Keratinocyte (primary cell): ENCODE results near the gene ADCY5.

Experiments
- CTCF ChIP-seq, 3 experiments: IDR thresholded peaks in 1 of 3; conservative IDR thresholded peaks in 1 of 3; optimal IDR thresholded peaks in 1 of 3; 2 replicates in 2 of 3; 3 replicates in 1 of 3; pipeline versions ENCODE3 to v1.5.1; 2011; ENCODE audit warnings: low read length in 3 of 3, mild to moderate bottlenecking in 3 of 3, moderate library complexity in 2 of 3, control low read depth in 1 of 3, inconsistent platforms in 1 of 3; ENCODE audit not compliant: insufficient read depth in 2 of 3; ENCODE audit errors: extremely low read depth in 1 of 3
- EZH2 ChIP-seq: IDR thresholded peaks from one replicate; pipeline ENCODE4 v1.6.1; 2012; ENCODE audit warnings: inconsistent platforms, mild to moderate bottlenecking, low read length, moderate library complexity

GRCh38 chr3:123439806-123440580, 8.9 kb downstream of the ADCY5 start:
- TF ChIP-seq CTCF (optimal IDR thresholded peaks at IDR 0.05 in 1 of 3, IDR thresholded peaks at IDR 0.05 in 1 of 3, conservative IDR thresholded peaks at IDR 0.05 in 1 of 3; ENCODE audit: extremely low read depth in 1 of 3, insufficient read depth in 2 of 3, low read length in 3 of 3) (no peak), EZH2 (no peak)
